NK-92 (cell line): ENCODE results near the gene RBM33.

Experiments
- DNase-seq: peaks from one replicate; lab custom pipeline; 2025; ENCODE audit not compliant: unreplicated experiment; lab: John Stamatoyannopoulos, UW

RBM33 gene

GRCh38 chr7:155625557-155625956 lies 18.9 kb upstream of the RBM33 start:
- no peak for DNase-seq

GRCh38 chr7:155629171-155629570 lies 15.3 kb upstream of the RBM33 start:
- no peak for DNase-seq

GRCh38 chr7:155631155-155631554 lies 13.3 kb upstream of the RBM33 start:
- no peak for DNase-seq

GRCh38 chr7:155635817-155636216 lies 8.6 kb upstream of the RBM33 start:
- no peak for DNase-seq

GRCh38 chr7:155637155-155637554 lies 7.3 kb upstream of the RBM33 start:
- DNase-seq = no peak

GRCh38 chr7:155638366-155638765 lies 6.1 kb upstream of the RBM33 start:
- DNase-seq = no peak

GRCh38 chr7:155639958-155640520 lies 4.4 kb upstream of the RBM33 start:
- no peak for DNase-seq

GRCh38 chr7:155640629-155641028 lies 3.8 kb upstream of the RBM33 start:
- no peak for DNase-seq

- DNase-seq = no peak
Measured at GRCh38 chr7:155643804-155644177, 670 bp upstream of the RBM33 start.

GRCh38 chr7:155644971-155645509 lies 579 bp downstream of the RBM33 start:
- DNase-seq = no peak

- DNase-seq = no peak
Measured at GRCh38 chr7:155645662-155646061, 1.2 kb downstream of the RBM33 start.

- DNase-seq = no peak
Measured at GRCh38 chr7:155646669-155647068, 2.2 kb downstream of the RBM33 start.

GRCh38 chr7:155647302-155647701 lies 2.8 kb downstream of the RBM33 start:
- DNase-seq = no peak

- no peak for DNase-seq
Measured at GRCh38 chr7:155647734-155648133, 3.3 kb downstream of the RBM33 start.

GRCh38 chr7:155648752-155649339 lies 4.4 kb downstream of the RBM33 start:
- no peak for DNase-seq

GRCh38 chr7:155649588-155649987 lies 5.1 kb downstream of the RBM33 start:
- no peak for DNase-seq

- no peak for DNase-seq
Measured at GRCh38 chr7:155652156-155653114, 8.0 kb downstream of the RBM33 start.

GRCh38 chr7:155653803-155654202 lies 9.3 kb downstream of the RBM33 start:
- DNase-seq = no peak

- no peak for DNase-seq
Measured at GRCh38 chr7:155656891-155657290, 12.4 kb downstream of the RBM33 start.

- no peak for DNase-seq
Measured at GRCh38 chr7:155660059-155660757, 15.7 kb downstream of the RBM33 start.

- no peak for DNase-seq
Measured at GRCh38 chr7:155660758-155661093, 16.3 kb downstream of the RBM33 start.
